Left lung (tissue), 10 donors: ENCODE measurements around the gene HAPLN3. TPM values are rescaled to one million over a fixed set of nuclear protein-coding genes. Genes with fewer than 3 reads are reported as not detected.

Source experiments
- ATAC-seq: fragments of 200-7000 bp; cut with Tn5 transposase; one replicate; pipeline ENCODE4 v1.9.1; 2020; ENCODE audit warnings: moderate library complexity
- DNase-seq, 4 donors: peaks; one replicate each; pipeline ENCODE4 v3.0.0-alpha.2; 2013 to 2020
- H3K27ac ChIP-seq, 2 donors: fragments of 200-600 bp; sonication (generic) in 1 of 2; one replicate each; pipeline versions ENCODE4 v1.5.0 to v1.8.0; 2020 to 2021
- H3K27me3 ChIP-seq, 2 donors: fragments of 200-600 bp; sonication (generic) in 1 of 2; one replicate each; pipeline versions ENCODE4 v1.5.0 to v1.8.0; 2020 to 2021
- H3K36me3 ChIP-seq, 2 donors: fragments of 200-600 bp; sonication (generic) in 1 of 2; one replicate each; pipeline versions ENCODE4 v1.5.0 to v1.8.0; 2020 to 2021
- H3K4me1 ChIP-seq, 2 donors: fragments of 200-600 bp; one replicate each; pipeline ENCODE4 v1.8.0; 2021
- H3K4me3 ChIP-seq, 2 donors: fragments of 200-600 bp; sonication (generic) in 1 of 2; one replicate each; pipeline versions ENCODE4 v1.5.0 to v1.8.0; 2020 to 2021; ENCODE audit warnings: mild to moderate bottlenecking in 1 of 2
- H3K9me3 ChIP-seq, 2 donors: fragments of 200-600 bp; sonication (generic) in 1 of 2; one replicate each; pipeline versions ENCODE4 v1.5.0 to v1.8.0; 2020 to 2021
- intact Hi-C, 2 donors: fragments of 100-400 bp; cut with DNase I; formaldehyde crosslinking; loops; one replicate each; pipeline versions ENCODE4 v1.11.2 to v1.14.2; 2022
- polyA plus RNA-seq, 6 donors: library from polyadenylated mRNA; unstranded; fragments of 120-200 nt; gene quantifications; one replicate each; pipeline ENCODE4 v1.2.1, GENCODE V29; 2013; ENCODE audit not compliant: insufficient read length in 6 of 6
- total RNA-seq, 2 donors: library from RNA; stranded (reverse); fragmentation: NEBNext Ultra II Directional; extraction: Animal tissue kit (Norgen Biotek cat#: 25700); gene quantifications; one replicate each; pipeline ENCODE4 v1.2.1, GENCODE V29; 2021
- TF ChIP-seq, protein P1 (sequence below), 2 donors: fragments of 200-600 bp; sonication (generic) in 1 of 2; IDR thresholded peaks; one replicate each; pipeline versions ENCODE4 v1.5.0 to v1.8.0; 2021; ENCODE audit warnings: antibody characterized with exemption in 2 of 2
- donor health status: DM: no; HTN: yes; CAD: no.
- donor health status: DM: no; HTN: no; CAD: no.

The HAPLN3 gene
- total and polyA plus RNA-seq, 8 donors = 2.4 to 10.6 (median 4.4) TPM

DNA sequence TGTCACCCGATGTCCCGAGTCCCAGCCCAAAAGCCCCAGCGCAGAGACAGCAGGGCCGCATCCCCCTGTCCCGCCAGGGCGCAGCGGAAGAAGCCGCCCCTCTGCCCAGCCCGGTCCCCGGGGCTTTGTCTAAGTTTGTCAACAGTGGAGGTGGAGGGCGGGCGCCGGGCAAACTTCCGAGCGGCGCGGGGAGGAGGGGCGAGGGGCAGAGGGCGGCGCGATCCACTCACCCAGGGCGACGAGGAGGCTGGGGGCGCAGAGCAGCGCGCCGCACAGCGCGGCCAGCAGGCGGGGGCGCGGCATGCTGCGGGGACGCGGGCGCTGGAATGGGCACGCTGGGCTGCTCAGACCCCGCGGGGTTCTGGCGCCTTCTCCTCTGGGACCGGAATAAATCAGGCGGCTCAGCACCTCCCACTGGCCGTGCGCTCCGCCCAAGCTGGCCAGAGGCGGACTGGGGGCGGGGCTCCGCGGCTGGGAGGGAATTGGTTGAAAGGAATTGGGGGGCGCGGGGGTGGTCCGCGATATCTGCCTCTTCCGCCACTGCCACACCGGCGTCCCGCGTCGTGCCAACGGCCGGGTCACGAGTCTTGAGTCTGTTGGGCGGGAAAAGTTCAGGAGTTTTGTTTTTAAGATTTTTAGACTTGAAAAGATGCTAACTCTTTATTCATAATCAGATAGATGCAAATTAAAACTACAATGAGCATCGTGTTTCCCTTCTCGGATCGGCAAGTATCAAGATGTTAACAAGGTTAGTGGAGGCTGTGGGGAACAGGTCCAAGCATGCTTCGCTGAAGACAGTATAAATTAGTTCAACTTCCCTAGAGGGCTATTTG lies 17.9 kb upstream of the HAPLN3 start, which contains the start of gene MFGE8:
MFGE8 (minus strand) TSS at position 363 of the 833 bp plus-strand sequence; CDS start at position 303, 60 bp downstream.
- Histone ChIP-seq H3K4me3 (peak within 1 kb of the TSS; percentile 72 to 76), H3K27me3 (peaks cover 0 to 13% of the 10 kb centered on the region in 2 donors), H3K27ac (peak within 1 kb of the TSS; percentile 31 to 69), H3K4me1 (peaks cover 0 to 34% of the 10 kb centered on the region in 2 donors), H3K36me3 (peaks cover 0 to 6% of the 10 kb centered on the region in 2 donors), H3K9me3 (no peaks in the 10 kb centered on the region)
- TF ChIP-seq, protein P1, sequence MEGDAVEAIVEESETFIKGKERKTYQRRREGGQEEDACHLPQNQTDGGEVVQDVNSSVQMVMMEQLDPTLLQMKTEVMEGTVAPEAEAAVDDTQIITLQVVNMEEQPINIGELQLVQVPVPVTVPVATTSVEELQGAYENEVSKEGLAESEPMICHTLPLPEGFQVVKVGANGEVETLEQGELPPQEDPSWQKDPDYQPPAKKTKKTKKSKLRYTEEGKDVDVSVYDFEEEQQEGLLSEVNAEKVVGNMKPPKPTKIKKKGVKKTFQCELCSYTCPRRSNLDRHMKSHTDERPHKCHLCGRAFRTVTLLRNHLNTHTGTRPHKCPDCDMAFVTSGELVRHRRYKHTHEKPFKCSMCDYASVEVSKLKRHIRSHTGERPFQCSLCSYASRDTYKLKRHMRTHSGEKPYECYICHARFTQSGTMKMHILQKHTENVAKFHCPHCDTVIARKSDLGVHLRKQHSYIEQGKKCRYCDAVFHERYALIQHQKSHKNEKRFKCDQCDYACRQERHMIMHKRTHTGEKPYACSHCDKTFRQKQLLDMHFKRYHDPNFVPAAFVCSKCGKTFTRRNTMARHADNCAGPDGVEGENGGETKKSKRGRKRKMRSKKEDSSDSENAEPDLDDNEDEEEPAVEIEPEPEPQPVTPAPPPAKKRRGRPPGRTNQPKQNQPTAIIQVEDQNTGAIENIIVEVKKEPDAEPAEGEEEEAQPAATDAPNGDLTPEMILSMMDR (IDR thresholded peaks at IDR 0.05) = no peak
- ATAC-seq (peak; percentile 85), DNase-seq (peak; percentile 75 to 89 (median 80))
- intact Hi-C loops = no loop called here

DNA sequence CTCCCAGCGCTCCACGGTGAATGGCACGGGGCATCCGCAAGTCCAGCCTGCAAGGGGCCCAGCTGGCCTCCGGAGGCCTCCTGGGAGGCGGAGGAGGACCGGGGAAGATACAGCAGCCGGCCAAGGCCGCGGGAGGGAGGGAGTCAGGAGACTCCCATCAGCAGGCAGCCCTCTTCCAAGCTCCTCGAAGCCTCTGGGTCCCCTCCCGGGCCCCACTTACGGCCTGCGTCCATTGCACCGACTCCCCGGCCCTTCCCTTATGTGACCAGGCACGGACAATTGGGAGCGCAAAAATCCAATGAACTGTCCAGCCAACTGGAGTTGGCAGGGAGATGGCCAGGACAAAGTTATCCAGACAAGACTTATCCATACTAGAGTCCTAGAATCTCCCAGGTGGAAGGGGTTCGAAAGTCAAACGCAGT lies 17.2 kb upstream of the HAPLN3 start:
- H3K36me3 ChIP-seq = peaks cover 0 to 7% of the 10 kb centered on the region in 2 donors
- peak overlapping the region; percentile 31 to 69 for H3K27ac ChIP-seq
- ATAC-seq = peak; percentile 36
- peak in 2 of 4 donors; percentile 29 to 77 for DNase-seq
- H3K4me1 ChIP-seq = peaks cover 0 to 29% of the 10 kb centered on the region in 2 donors
- TF ChIP-seq, protein P1 (IDR thresholded peaks at IDR 0.05) = no peak
- intact Hi-C loops = no loop called here
- H3K27me3 ChIP-seq = peaks cover 0 to 13% of the 10 kb centered on the region in 2 donors
- H3K9me3 ChIP-seq = no peaks in the 10 kb centered on the region
- peak overlapping the region; percentile 72 to 76 for H3K4me3 ChIP-seq

DNA sequence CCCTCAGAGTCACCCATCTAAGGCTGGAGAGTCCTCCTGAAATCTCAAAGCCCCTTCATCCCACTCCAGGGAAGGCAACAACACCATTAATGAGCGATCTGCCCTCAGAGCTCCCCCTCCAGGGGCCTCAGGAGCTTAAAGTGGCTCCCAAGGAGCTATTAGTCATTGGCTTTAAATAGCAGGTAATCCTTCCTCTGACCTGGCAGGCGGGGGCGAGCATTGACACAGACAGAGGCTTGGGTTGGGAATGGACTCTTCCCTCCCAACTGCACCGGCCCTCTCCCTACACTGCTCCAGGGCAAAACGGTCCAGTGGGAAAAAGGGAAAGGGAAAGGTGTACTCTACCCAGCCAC lies 16.4 kb upstream of the HAPLN3 start:
- intact Hi-C loops = no loop called here
- no peak overlapping the region for H3K27ac ChIP-seq
- peaks cover 0 to 13% of the 10 kb centered on the region in 2 donors for H3K27me3 ChIP-seq
- TF ChIP-seq, protein P1 (IDR thresholded peaks at IDR 0.05) = no peak
- peak overlapping the region in 1 of 2 donors; percentile 72 for H3K4me3 ChIP-seq
- no peaks in the 10 kb centered on the region for H3K9me3 ChIP-seq
- H3K36me3 ChIP-seq = peaks cover 0 to 14% of the 10 kb centered on the region in 2 donors
- DNase-seq (peak in 3 of 4 donors; percentile 34 to 66 (median 53)), ATAC-seq (peak; percentile 73)
- peaks cover 0 to 29% of the 10 kb centered on the region in 2 donors for H3K4me1 ChIP-seq

DNA sequence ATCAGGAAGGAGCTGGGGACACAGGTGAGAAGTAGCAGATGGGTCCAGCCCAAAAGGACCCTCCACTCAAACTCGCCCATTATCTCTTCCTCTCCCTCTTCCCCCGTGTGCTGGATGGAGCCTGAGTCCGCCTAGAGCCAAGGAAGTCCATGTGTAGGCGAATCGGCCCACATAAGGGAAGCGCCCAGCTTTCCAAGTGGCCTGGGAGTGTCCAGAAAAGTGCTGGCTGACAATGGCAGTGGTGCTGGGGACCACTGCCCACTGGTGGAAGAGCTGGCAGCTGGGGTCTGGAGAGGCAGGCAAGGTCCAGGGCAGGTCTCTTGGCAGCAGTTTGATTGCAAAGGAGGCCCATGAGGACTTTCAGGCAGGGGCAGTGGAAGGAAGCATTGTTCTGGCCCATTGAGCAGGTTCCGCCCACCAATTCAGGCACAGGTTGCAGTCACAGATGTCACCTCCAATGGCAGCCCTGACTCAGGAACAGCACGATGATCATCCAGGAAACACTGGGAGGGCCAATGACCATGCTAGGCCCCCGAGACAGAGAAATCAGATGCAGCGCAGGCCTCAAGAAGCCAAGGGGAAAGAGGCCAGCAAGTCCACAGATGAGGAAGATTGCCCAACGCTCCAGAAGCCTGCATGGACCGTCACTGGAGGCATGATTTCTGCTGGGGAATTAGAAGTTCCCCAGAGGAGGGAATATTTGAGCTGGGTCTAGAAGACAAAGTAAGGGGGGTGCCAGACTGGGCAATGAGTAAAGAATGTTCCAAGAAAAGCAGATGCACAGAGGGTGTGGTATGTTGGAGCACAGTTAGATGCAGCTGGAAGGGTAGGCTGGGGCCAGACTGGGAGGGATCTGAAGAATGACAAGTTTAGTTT lies 14.8 kb upstream of the HAPLN3 start:
- H3K27ac ChIP-seq = no peak overlapping the region
- H3K9me3 ChIP-seq = no peaks in the 10 kb centered on the region
- peaks cover 0 to 13% of the 10 kb centered on the region in 2 donors for H3K27me3 ChIP-seq
- H3K4me3 ChIP-seq = no peak overlapping the region
- no peak for ATAC-seq
- TF ChIP-seq, protein P1 (IDR thresholded peaks at IDR 0.05) = no peak
- peak in 1 of 4 donors; percentile 3 for DNase-seq
- peaks cover 0 to 30% of the 10 kb centered on the region in 2 donors for H3K4me1 ChIP-seq
- intact Hi-C loops = loop anchor here in 1 of 2 donors (10.0 kb wide), 2 partner anchors 105 to 265 kb away; no protein-coding TSS in a partner anchor
- H3K36me3 ChIP-seq = peaks cover 0 to 16% of the 10 kb centered on the region in 2 donors
